GOT3 (cell line): Measurements from ENCODE around the gene TCHP.

Experiments used
- DNase-seq: peaks from one replicate; lab custom pipeline; 2025; ENCODE audit warnings: mixed read lengths; lab: John Stamatoyannopoulos, UW

Gene TCHP

GRCh38 chr12:109932878-109933503 is 32.9 kb downstream of the TCHP start:
- no peak for DNase-seq

GRCh38 chr12:109934026-109934425 is 34.0 kb downstream of the TCHP start:
- DNase-seq, result no peak

- DNase-seq, result no peak
Measured at GRCh38 chr12:109937371-109937770, 37.3 kb downstream of the TCHP start.

- DNase-seq, result no peak
Measured at GRCh38 chr12:109938947-109939346, 38.9 kb downstream of the TCHP start.

GRCh38 chr12:109939504-109939903 is 39.4 kb downstream of the TCHP start:
- DNase-seq, result no peak

GRCh38 chr12:109940339-109940923 is 40.4 kb downstream of the TCHP start:
- DNase-seq, result no peak

GRCh38 chr12:109943811-109944210 is 43.7 kb downstream of the TCHP start:
- DNase-seq, result no peak

GRCh38 chr12:109944561-109945359 is 44.7 kb downstream of the TCHP start:
- DNase-seq, result no peak

- no peak for DNase-seq
Measured at GRCh38 chr12:109946505-109946904, 46.4 kb downstream of the TCHP start.

GRCh38 chr12:109946913-109947312 is 46.8 kb downstream of the TCHP start:
- DNase-seq, result no peak

- no peak for DNase-seq
Measured at GRCh38 chr12:109947521-109947920, 47.4 kb downstream of the TCHP start.

- DNase-seq, result no peak
Measured at GRCh38 chr12:109948368-109948767, 48.3 kb downstream of the TCHP start.

GRCh38 chr12:109949089-109949488 is 49.0 kb downstream of the TCHP start:
- no peak for DNase-seq

- no peak for DNase-seq
Measured at GRCh38 chr12:109950625-109951024, 50.6 kb downstream of the TCHP start.

- no peak for DNase-seq
Measured at GRCh38 chr12:109951136-109951535, 51.1 kb downstream of the TCHP start.

- DNase-seq, result no peak
Measured at GRCh38 chr12:109951751-109952150, 51.7 kb downstream of the TCHP start.

- DNase-seq, result no peak
Measured at GRCh38 chr12:109952160-109952858, 52.2 kb downstream of the TCHP start.

- DNase-seq, result no peak
Measured at GRCh38 chr12:109952873-109953272, 52.8 kb downstream of the TCHP start.

GRCh38 chr12:109953656-109954055 is 53.6 kb downstream of the TCHP start:
- DNase-seq, result no peak

GRCh38 chr12:109958374-109958773 is 58.3 kb downstream of the TCHP start:
- DNase-seq, result no peak

GRCh38 chr12:109959411-109960093 is 59.5 kb downstream of the TCHP start:
- no peak for DNase-seq

- no peak for DNase-seq
Measured at GRCh38 chr12:109961201-109961600, 61.1 kb downstream of the TCHP start.
